OCI-LY1 (cell line): ENCODE measurements around the gene EDN1.

Experiments
- H2AFZ ChIP-seq: fragments of 200-600 bp; sonication (generic), shearing (Covaris generic); 2 replicates; pipeline ENCODE4 v1.6.0; 2014; ENCODE audit warnings: antibody characterized with exemption, mild to moderate bottlenecking, low read length
- H3F3A ChIP-seq: fragments of 200-600 bp; sonication (generic), shearing (Covaris generic); 2 replicates; pipeline ENCODE4 v1.6.0; 2014; ENCODE audit warnings: mild to moderate bottlenecking, antibody characterized with exemption, low read length, moderate library complexity; ENCODE audit not compliant: insufficient read depth
- H3K27ac ChIP-seq: fragments of 200-600 bp; sonication (generic); 2 replicates; pipeline ENCODE4 v1.5.1; 2014; ENCODE audit warnings: low read length, mixed run types, mild to moderate bottlenecking, low read depth; ENCODE audit not compliant: poor library complexity, severe bottlenecking
- H3K27me3 ChIP-seq: fragments of 200-600 bp; sonication (generic); 2 replicates; pipeline ENCODE4 v1.6.0; 2014; ENCODE audit warnings: antibody characterized with exemption, mild to moderate bottlenecking, low read length, moderate library complexity; ENCODE audit not compliant: insufficient read depth
- H3K36me3 ChIP-seq: fragments of 200-600 bp; sonication (generic); 2 replicates; pipeline ENCODE4 v1.6.1; 2014; ENCODE audit warnings: mild to moderate bottlenecking, antibody characterized with exemption, low read length, moderate library complexity, mixed read lengths; ENCODE audit not compliant: insufficient read depth
- H3K4me1 ChIP-seq: fragments of 200-600 bp; sonication (generic); 2 replicates; pipeline ENCODE4 v1.5.1; 2014; ENCODE audit warnings: mild to moderate bottlenecking, low read length, moderate library complexity; ENCODE audit not compliant: insufficient read depth, severe bottlenecking
- H3K4me2 ChIP-seq: fragments of 200-600 bp; sonication (generic), shearing (Covaris generic); 2 replicates; pipeline ENCODE4 v1.6.1; 2014; ENCODE audit warnings: low read length
- H3K4me3 ChIP-seq: fragments of 200-600 bp; sonication (generic); 2 replicates; pipeline ENCODE4 v1.5.1; 2014; ENCODE audit warnings: low read length, low read depth, mild to moderate bottlenecking, mixed read lengths; ENCODE audit not compliant: poor library complexity, severe bottlenecking
- H3K79me2 ChIP-seq: fragments of 200-600 bp; shearing (Covaris generic); 2 replicates; pipeline ENCODE4 v1.6.1; 2016; ENCODE audit warnings: mixed run types, low read length, mixed read lengths; ENCODE audit not compliant: insufficient read depth
- H3K9ac ChIP-seq: fragments of 200-600 bp; sonication (generic), shearing (Covaris generic); 2 replicates; pipeline ENCODE4 v1.6.1; 2014; ENCODE audit warnings: mild to moderate bottlenecking, low read length, mixed read lengths
- H3K9me2 ChIP-seq: fragments of 200-600 bp; sonication (generic), shearing (Covaris generic); 2 replicates; pipeline ENCODE4 v1.6.1; 2014; ENCODE audit warnings: low read depth, mild to moderate bottlenecking, low read length, mixed read lengths
- H3K9me3 ChIP-seq: fragments of 200-600 bp; shearing (Covaris generic); 2 replicates; pipeline ENCODE4 v1.6.1; 2014; ENCODE audit warnings: low read length, mixed read lengths
- H4K20me1 ChIP-seq: fragments of 200-600 bp; sonication (generic), shearing (Covaris generic); 2 replicates; pipeline ENCODE4 v1.6.0; 2016; ENCODE audit warnings: mild to moderate bottlenecking, low read length; ENCODE audit not compliant: insufficient read depth
- CTCF ChIP-seq: fragments of 200-600 bp; sonication (generic), shearing (Covaris generic); IDR thresholded peaks from 2 replicates; pipeline ENCODE4 v1.5.1; 2017; ENCODE audit warnings: mild to moderate bottlenecking, antibody characterized with exemption, low read length, moderate library complexity, mixed read lengths
- EZH2 ChIP-seq: fragments of 200-600 bp; sonication (generic), shearing (Covaris generic); IDR thresholded peaks from 2 replicates; pipeline ENCODE4 v1.8.0; 2017; ENCODE audit warnings: borderline replicate concordance, mixed run types, mild to moderate bottlenecking, antibody characterized with exemption, low read length, moderate library complexity, mixed read lengths

EDN1 gene

GRCh38 chr6:12301018-12301417 is 10.9 kb downstream of the EDN1 start:
- TF ChIP-seq EZH2 (no peak), CTCF (no peak)
- Histone ChIP-seq H3K4me2 (no peak overlapping the region), H3K4me3 (no peak overlapping the region), H3K9me3 (no peaks in the 10 kb centered on the region), H3K9me2 (no peaks in the 10 kb centered on the region), H3F3A (no peaks in the 10 kb centered on the region), H2AFZ (no peak overlapping the region), H3K79me2 (no peaks in the 10 kb centered on the region), H3K9ac (no peak overlapping the region), H4K20me1 (no peaks in the 10 kb centered on the region), H3K4me1 (no peaks in the 10 kb centered on the region), H3K27ac (no peak overlapping the region), H3K27me3 (no peaks in the 10 kb centered on the region), H3K36me3 (peaks cover 7% of the 10 kb centered on the region)

- H3K4me2 ChIP-seq: no peak overlapping the region
- no peaks in the 10 kb centered on the region for H3K4me1 ChIP-seq
- no peaks in the 10 kb centered on the region for H3K9me2 ChIP-seq
- H3F3A ChIP-seq: no peaks in the 10 kb centered on the region
- H3K9ac ChIP-seq: no peak overlapping the region
- no peaks in the 10 kb centered on the region for H3K27me3 ChIP-seq
- no peaks in the 10 kb centered on the region for H4K20me1 ChIP-seq
- H3K4me3 ChIP-seq: no peak overlapping the region
- no peaks in the 10 kb centered on the region for H3K9me3 ChIP-seq
- no peak for TF ChIP-seq EZH2
- no peak for TF ChIP-seq CTCF
- no peaks in the 10 kb centered on the region for H3K36me3 ChIP-seq
- no peak overlapping the region for H2AFZ ChIP-seq
- H3K27ac ChIP-seq: no peak overlapping the region
- H3K79me2 ChIP-seq: no peaks in the 10 kb centered on the region
Observed at GRCh38 chr6:12304487-12304886, 14.3 kb downstream of the EDN1 start.

GRCh38 chr6:12309070-12309469 is 18.9 kb downstream of the EDN1 start:
- no peaks in the 10 kb centered on the region for H3K27me3 ChIP-seq
- no peaks in the 10 kb centered on the region for H3K4me1 ChIP-seq
- no peak overlapping the region for H3K27ac ChIP-seq
- no peaks in the 10 kb centered on the region for H3K9me2 ChIP-seq
- H3K36me3 ChIP-seq: no peaks in the 10 kb centered on the region
- no peaks in the 10 kb centered on the region for H3K9me3 ChIP-seq
- H3K4me2 ChIP-seq: no peak overlapping the region
- no peaks in the 10 kb centered on the region for H3K79me2 ChIP-seq
- no peak overlapping the region for H3K4me3 ChIP-seq
- no peak overlapping the region for H3K9ac ChIP-seq
- no peak overlapping the region for H2AFZ ChIP-seq
- no peaks in the 10 kb centered on the region for H4K20me1 ChIP-seq
- TF ChIP-seq CTCF: no peak
- no peak for TF ChIP-seq EZH2
- no peaks in the 10 kb centered on the region for H3F3A ChIP-seq
